Cortex of kidney (tissue), 1 donor: ENCODE data around the gene CPT1C.

Experiments used
- DNase-seq: peaks from one replicate; lab custom pipeline; 2025; lab: John Stamatoyannopoulos, UW

Gene CPT1C

DNA sequence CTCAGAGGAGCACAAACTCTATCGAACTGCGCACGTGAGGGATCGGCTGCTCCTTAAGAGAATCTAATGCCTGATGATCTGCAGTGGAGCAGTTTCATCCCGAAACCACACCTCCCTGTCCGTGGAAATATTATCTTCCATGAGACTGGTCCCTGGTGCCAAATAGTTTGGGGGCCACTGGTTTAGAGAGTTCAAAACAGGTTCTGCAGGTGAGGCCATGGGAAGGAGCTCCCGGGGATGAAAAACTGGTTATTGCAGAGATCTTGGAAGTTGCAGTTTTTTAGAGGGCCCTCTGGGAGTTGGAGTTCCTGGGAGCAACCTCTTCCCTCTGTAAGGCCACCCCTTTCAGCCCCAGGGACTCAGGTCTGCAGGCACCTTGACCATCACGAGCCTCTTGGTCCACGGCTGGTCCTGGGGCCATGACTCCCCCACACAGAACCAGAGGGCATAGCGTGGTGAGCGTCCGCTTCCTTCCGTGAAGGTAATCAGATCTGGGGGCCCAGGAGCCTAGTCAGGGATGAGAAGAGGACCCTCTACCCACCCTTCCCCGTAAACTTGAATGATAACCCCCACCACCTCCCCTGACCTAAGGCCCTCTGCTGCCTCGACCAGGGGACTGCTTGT lies 30.5 kb upstream of the CPT1C start:
- no peak for DNase-seq

DNA sequence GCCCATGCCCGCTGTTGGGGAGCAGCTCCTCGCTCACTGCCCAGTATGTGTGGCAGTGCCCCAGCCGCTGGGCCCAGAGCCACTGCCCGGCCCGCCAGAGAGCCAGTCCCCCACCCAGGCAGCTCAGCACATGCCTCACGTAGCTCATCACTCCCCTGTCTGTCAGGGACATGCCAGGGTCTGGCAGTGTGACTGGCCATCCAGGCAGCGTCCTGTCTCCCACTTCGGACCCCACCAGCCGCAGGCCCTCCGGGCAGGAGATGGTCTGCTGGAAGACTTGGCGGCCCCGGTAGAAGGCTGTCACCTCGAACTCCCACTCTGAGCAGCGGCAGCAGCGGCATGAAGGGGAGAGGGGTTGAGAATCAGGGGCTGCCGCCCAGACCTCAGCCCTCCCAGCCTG lies 28.9 kb upstream of the CPT1C start:
- no peak for DNase-seq

DNA sequence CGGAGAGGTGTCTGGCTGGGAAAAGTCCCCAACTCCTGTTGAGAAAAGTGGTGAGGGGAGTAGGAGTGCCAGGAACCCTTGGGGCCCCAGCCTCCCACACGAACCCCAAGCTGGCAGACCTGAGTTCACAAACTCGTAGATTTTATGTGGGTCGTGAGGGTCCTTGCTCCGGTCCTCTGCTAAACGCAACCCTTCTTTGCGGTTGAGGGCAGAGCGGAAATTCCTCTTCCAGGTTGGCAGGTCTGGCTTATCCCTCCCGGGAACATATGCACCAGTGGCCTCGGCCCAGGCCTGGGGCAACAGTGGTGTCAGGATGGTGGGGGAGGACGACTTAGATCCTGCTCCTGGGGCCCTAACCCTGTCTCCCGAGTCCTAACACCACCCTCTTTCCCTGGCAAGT lies 27.7 kb upstream of the CPT1C start:
- DNase-seq, result no peak

DNA sequence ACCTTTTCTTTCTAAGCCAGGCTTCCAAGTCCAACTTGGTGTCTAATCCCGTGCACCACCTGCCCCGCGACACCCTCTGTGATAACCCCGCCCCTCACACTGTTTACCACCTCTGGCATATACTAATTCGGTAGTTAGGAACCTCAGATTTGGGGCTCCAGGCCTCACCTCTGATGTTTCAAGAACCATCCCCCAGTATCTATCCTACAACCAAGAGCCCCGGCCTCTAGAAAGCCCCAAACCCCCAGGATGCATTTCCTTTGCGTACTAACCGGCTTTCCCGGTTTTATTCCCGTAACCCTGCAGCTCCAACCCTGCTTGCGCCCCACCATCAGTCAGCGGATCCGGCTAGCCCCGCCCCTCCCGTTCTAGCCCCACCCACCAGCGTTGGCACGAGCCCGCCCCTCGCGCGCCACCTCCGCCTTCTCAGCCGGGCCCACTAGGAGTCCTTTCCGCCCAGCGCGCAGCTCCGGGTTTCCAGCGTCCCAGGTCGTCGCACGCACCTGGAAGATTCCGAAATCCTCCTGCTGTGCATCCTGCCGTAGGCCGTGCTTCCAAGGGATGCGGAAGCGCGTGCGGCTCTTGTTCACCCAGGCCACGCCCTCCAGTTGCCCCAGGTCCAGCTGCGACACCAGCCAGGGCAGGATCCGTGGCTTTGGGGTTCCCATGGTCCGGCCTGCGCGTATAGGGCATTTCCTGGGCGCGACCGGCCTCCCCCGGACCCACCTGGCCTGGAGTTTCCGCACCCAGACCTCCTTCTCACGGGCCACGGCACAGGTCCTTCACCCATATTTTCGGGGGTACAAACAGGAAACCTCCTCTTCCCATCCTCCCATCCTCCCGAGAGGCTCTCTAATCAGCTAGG lies 26.5 kb upstream of the CPT1C start:
- no peak for DNase-seq

DNA sequence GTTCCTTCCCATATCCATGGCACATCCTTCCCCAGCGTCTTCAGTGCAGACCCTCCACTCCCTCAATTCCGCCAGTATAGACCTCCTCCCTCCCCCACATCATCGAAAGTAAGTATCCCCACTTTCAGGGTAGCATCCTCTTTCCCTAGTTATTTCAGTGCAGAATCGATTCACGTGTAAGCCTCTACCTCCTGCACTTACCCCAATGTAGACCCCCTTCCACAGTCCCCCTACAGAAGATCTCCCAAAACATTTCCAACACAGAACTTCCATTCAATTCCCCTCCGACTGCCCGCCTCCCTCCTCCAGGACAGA lies 25.9 kb upstream of the CPT1C start:
- DNase-seq, result no peak

DNA sequence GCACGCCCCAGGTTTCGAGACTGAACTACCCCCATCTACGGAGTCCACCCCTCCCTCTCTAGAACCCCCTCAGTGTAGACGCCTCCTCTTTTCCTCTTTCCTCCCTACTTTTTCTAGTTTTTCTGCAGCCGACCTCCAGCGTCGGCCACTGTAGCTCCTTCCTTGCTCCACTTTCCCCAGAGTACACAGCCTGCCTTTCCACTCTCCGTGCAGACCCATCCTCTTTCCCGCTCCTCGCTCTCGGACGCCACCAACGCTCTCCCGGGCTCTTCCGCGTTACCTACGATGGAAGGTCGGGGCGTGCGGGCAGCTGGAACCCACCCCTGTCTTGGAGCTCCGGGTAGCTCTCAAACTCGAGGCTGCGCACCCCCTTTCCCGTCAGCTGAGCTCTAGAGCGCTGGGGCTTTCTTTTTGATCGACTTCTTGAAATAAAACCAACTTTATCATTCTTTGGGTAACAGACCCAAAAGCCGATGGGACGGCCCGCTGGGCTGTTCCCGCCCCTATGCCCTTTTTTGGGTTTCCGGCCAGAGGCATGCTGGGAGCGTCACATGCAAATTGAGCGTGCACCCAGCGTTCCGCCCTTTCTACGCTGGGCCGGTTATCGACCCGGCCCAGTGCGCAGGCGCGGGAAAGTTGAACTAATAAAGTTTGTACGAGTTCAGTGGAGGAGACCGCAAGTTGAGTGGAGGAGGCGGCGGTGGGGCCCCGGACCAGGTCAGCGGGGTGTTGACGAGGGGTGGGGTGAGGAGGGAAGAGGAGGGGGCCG lies 25.4 kb upstream of the CPT1C start, which contains the start of the genes BCL2L12 and IRF3:
Gene BCL2L12 (plus strand): TSS at position 583 of the 769 bp plus-strand sequence. CDS start 760 bp downstream, outside the sequence.
Gene IRF3 (minus strand): TSS at position 507 of the 769 bp plus-strand sequence. CDS start 1,019 bp downstream, outside the sequence.
- no peak for DNase-seq

DNA sequence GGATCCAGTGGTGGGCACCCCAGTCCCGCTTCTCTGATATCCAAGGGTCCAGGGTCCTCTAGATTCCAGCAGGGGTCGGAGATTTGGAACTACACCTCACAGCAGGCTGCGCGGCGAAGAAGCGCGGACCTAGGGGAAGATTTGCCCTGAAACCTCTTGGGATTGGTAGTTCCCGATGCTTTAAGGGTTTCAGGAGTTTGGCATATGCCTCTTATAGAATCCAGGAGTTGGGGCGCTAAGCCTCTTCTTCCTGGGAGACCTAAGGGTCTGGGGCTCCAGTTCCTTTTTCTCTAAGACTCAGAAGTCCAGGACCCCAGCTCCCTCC lies 24.8 kb upstream of the CPT1C start:
- no peak for DNase-seq

DNA sequence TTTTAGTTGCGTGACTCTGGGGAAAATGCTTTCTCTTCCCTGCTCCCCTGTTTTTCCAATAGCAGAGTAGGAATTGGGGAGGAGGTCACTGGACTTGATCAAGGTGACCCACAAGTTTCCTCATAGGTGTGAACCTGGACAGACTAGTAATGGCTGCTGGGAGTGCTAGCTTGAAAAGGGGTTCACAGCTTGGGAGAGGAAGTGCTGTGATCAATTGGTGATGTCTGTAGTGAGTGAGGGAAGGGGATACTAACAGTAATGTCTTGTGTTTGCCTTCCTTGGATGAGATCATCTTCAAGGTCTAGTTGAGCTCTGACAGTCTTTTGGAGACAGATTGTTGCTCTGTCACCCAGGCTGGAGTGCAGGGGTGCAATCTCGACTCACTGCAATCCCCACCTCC lies 23.4 kb upstream of the CPT1C start:
- no peak for DNase-seq

DNA sequence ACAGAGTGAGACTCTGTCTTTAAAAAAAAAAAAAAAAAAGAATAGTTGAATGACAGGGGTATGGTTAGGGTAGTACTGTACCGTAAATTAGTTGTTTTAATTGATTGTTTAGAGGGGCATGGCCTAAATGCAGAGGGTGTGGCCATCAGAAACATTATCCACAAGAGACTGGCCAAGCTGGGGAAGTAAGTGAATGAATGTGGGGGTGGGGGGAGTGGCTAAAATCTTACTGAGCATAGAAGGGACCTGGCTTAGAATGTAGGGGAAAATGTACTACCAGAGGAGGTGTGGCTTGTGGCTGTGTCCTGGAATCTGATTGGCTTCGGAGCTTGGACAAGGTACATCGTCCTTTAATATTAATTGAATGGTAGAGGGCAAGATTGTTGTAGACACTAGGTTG lies 21.4 kb upstream of the CPT1C start:
- no peak for DNase-seq

DNA sequence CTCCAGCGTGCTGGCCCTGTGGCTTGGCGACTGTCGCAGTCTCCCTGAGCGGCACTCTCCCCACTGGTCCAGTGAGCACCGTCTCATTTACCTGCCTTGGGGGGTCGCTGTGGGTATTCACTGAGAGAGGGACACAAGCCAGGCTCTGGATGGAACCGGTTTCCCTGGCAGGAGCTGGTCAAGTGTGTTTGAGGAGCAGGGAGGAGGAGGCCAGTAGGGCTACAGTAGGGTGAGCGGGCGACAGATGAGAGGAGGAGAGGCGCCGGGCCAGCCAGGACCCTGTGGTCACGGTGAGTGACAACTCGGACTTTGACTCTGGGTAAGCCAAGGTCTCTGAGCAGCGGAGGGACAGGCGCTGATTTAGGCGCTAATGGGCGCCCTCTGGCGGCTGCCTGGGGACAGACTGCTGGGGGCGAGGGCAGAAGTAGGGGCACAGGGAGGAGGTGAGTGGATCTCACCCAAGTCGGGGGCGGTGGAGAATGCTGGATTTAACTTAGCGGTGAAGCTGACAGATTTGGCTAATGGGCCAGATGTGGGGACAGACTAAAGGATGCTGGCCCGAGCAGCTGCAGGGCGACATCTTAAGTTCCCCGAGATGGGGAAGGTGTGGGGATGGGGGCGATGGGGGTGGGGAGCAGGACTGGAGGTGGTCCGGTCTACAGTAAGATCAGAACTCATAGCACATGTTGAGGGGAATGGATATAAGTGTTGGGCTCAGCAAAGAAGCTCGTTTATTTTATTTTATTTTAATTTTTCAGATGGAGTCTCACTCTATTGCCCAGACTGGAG lies 18.6 kb upstream of the CPT1C start:
- no peak for DNase-seq

DNA sequence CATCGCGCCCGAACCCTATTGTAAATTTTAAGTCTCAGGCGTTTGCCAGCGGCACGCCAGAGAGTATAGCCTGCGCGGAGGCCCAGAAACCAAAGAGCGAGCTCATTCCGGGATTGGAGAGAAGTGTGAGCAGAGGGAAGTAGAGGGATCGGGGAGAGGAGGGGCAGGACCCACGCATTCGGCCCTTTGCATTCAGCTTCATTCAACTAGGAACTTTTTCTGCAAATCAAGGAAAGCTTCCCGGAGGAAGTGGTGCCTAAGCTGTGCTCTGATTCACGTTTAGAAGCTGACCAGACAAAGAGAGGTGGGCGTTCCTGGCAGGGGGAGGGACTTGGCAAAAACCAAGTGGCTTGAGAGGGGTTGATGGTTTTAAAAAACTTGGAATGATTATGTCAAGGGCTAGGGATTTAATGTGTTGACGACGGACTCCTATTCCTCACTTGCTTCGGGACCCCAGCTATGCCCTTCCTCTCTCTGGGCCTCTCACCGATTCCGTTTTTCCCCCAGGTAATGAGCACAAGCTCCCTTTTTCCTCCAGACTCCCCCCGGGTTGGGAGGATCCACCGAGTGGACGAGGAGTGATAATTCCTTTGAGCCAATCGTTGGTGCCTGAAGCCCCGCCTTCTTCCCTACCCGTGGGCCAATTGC lies 14.7 kb upstream of the CPT1C start:
- DNase-seq, result no peak

DNA sequence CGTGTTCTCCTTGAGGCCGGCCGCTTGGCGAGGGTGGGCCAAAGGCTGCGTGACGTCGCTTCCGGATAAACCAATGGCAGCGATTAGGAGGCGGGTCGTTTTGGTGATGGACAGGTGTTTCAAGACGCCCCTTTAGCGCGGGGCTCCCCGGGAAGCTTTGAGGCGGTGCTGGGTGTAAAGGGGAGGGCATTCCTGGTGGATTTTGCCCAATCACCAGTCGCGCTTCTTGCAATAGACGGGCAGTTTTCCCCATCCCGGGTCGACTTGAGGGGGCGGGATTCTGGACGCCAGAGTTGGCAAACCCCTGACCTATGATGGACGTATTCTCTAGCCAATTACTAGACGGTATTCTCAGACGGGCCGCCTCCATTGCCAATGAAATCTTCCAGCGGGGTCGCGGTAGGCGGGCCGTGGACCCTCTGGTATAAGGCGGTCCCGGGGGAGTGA lies 14.1 kb upstream of the CPT1C start:
- no peak for DNase-seq

DNA sequence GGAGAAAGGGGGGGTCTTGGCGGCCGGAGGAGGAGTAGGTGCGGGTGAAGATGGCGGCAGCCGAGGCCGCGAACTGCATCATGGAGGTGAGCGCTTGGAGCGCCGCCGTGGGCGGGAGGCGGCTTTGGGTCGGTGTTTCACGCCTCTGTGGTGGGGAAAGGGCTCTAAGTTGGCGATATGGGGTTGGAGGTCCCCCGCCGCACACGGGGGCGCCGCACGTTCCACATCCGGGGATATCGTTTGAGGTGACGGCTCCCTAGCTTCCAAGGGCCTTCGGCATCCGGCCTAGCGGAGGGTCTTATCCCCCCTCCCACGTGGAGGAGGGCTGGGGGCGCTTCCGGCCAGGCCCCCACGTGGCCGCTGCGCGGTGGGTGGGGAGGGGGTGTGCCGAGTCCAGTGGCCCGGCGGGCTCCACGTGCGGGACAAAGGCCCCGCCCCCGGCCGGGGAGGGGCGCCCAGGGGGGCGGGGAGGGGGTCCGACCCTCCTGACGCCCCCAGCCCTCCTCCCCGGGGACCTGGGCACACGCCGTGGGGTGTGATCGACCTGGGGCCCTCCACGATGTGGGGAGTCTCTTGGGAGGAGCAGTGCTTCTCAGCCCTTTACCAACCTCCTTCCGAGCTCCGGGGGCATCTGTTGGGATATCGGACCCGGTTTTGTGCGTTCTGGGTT lies 13.6 kb upstream of the CPT1C start, which contains the start of gene PRMT1:
Gene PRMT1 (plus strand): TSS at position 41 of the 670 bp plus-strand sequence. CDS start 10 bp downstream, at position 51.
- no peak for DNase-seq

DNA sequence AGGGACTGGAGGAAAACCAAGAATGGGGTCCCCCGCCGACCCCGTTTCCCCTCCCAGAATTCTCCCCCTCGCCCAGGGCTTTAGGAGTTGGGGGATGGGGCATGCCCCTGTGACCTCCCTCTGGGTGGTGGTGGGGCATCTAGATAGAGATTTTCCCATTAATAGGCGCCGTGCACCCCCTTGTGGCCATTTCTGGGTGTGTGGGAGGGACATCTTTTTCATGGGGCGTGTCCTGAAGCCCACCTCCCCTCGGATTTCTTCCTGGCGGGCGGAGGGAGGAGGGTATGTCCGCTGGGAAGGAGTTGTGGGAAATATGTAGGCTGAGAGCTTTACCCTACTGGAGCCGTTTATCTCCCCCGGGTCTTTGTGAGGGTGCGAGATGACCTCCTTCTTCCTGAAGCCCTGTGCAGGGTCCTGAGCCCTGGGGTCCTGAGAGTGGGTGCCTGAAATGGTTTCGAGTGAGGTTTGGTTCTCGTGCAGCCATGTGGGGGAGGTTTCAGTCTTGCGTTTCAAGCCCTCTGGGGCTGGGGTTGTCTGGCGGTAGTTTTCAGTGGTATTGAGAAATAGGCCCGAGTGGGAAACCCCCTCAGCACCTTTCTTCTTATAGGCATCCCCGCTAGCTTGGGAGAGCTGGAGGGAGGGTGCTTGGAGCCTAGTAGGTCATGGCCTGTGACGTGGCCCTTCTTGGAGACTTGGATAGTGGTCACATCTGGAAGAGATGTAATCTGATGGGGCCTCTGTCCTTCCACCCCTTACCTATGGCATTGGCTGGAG lies 12.8 kb upstream of the CPT1C start:
- DNase-seq, result no peak

DNA sequence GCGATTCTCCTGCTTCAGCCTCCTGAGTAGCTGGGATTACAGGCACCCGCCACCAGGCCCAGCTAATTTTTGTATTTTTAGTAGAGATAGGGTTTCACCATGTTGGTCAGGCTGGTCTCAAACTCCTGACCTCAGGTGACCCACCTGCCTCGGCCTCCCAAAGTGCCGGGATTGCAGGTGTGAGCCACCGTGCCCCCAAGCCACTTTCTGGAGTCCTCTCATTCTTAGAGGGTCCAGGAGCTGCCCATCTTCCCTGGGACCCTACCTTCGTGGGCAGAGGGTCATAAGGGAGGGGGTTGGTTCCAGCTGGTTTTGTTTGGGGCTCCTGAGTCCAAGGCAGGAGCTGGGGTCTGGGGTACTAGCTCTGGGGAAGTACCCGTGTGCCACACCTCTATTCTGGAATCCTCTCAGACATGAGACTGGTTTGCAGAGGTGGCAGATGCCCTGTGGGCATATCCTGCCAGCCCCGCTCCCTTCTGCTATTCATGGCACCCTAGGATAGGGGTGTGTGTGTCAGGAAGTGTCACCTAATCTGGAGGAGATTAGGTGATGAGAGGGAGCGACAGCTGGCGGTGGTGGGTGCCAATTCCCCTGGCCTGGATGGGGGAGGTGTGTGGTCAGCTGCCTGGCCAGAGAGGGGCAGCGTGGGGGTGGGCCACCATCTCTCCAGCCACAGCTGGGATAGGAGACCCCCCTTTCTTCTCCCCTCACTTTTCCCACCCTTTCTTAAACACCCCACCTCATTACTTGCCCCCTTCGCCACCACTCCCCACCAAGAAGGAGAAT lies 11.7 kb upstream of the CPT1C start:
- no peak for DNase-seq

DNA sequence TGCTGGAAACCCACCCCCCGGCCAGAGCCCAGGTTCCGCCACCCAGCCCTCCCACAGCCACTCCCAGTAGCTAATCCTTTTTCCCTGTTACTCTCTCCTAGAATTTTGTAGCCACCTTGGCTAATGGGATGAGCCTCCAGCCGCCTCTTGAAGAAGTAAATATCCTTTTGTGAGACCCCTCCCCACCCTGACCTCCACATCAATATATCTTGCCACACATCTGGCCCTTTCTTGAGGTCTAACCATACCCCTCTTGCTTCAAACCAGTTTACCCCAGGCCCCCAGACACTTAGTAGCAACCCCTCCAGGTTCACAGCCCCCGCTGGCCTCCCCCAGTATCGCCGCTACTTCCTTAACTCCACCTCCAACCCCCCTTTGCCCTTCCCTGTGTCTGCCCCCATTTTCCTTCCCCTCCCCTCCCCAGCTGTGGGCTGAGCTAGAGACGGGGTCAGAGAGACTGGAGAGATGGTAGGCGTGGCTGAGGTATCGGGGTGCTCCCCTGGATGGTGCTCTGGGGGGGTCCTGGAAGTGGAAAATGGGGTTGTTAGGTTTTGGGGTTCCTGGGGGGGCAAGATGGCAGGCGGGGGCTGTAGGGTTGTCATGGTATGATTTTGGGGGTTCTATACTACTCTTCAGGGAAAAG lies 11.0 kb upstream of the CPT1C start:
- DNase-seq, result no peak

DNA sequence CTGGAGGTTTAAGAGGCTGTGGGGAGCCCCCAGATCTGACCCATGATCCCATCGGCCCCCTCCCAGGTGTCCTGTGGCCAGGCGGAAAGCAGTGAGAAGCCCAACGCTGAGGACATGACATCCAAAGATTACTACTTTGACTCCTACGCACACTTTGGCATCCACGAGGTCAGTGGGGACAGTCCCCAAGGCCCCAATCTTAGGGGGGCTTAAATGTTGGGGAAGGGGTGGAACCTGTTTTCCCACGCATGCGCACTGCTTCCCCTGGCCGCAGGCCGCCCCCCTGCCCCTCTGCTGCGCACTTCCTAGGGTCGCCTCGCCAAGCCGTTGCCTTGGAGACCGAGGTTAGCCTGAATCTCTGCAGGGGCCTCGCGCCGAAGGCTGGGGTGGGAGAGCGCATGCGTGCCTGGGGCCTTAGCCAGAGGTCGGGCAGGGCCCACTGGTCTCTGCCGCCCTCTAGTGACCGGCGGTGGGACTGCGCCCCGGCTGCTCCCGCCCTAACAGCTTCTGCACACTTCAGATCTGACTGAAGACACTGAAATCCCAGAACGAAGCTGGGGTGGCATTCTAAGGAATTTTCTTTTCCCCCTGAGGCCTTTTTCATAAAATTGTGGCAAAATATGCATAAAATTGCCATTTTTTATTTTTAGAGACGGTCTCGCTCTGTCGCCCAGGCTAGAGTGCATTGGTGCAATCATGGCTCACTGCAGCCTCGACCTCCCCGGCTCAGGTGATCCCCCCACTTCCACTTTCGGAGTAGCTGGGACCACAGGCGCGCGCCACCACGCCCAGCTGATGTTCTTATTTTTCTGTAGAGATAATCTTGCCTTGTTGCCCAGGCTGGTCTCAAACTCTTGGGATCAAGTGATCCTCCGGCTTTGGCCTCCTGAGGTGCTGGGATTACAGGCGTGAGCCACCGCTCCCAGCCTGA lies 10.2 kb upstream of the CPT1C start:
- no peak for DNase-seq

DNA sequence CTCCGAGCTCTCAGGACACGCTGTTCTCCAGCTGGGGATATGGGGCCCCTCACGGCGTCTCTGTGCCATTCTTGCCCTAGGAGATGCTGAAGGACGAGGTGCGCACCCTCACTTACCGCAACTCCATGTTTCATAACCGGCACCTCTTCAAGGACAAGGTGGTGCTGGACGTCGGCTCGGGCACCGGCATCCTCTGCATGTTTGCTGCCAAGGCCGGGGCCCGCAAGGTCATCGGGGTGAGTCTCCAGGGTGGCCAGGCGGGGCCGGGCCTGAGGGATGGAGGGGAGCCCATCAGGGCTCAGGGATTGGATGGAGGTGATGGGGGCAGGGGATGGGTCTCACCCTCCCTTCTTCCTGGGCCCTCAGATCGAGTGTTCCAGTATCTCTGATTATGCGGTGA lies 9.1 kb upstream of the CPT1C start:
- no peak for DNase-seq
